GM20000 (cell line): ENCODE measurements around the gene SMTNL2.

ENCODE experiments used
- DNase-seq: peaks from one replicate; pipeline ENCODE4 v3.0.0; 2012; ENCODE audit warnings: low spot score
- TF ChIP-seq, protein P1 (sequence below): IDR thresholded peaks from 2 replicates; pipeline ENCODE4 v1.5.1; 2012; ENCODE audit warnings: mild to moderate bottlenecking, control low read depth; ENCODE audit errors: extremely low read depth, missing control alignments

The SMTNL2 gene

DNA sequence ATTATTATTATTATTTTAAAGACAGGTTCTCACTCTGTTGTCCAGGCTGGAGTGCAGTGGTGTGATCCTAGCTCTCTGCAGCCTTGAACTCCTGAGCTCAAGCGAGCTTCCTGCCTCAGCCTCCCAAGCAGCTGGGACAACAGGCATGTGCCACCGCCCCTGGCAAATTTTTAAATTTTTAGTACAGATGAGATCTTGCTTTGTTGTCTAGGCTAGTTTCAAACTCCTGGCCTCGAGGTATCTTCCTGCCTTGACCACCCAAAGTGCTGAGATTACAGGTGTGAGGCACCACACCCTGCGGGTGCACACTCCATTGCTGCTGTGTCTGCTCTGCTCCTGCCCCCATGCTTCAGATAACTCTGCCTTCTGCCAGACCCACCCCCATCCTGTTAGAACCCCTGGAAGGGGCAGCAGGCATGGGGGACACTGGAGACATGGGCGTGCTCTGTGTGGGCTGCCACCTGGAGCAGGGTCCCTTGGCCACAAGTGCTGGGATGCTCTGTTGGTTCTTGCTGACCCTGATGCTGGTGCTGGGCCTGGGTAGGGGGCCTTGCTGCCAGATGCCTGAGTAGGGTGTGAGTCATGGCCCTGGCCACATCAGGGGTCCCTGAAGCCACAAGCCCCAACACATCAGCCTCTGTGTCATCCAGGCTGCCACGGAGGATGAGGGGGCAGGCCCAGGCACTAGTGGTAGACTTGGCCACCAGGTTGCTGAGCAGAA, 26.5 kb upstream of the SMTNL2 start:
- TF ChIP-seq, protein P1, sequence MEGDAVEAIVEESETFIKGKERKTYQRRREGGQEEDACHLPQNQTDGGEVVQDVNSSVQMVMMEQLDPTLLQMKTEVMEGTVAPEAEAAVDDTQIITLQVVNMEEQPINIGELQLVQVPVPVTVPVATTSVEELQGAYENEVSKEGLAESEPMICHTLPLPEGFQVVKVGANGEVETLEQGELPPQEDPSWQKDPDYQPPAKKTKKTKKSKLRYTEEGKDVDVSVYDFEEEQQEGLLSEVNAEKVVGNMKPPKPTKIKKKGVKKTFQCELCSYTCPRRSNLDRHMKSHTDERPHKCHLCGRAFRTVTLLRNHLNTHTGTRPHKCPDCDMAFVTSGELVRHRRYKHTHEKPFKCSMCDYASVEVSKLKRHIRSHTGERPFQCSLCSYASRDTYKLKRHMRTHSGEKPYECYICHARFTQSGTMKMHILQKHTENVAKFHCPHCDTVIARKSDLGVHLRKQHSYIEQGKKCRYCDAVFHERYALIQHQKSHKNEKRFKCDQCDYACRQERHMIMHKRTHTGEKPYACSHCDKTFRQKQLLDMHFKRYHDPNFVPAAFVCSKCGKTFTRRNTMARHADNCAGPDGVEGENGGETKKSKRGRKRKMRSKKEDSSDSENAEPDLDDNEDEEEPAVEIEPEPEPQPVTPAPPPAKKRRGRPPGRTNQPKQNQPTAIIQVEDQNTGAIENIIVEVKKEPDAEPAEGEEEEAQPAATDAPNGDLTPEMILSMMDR = no peak
- no peak for DNase-seq

DNA sequence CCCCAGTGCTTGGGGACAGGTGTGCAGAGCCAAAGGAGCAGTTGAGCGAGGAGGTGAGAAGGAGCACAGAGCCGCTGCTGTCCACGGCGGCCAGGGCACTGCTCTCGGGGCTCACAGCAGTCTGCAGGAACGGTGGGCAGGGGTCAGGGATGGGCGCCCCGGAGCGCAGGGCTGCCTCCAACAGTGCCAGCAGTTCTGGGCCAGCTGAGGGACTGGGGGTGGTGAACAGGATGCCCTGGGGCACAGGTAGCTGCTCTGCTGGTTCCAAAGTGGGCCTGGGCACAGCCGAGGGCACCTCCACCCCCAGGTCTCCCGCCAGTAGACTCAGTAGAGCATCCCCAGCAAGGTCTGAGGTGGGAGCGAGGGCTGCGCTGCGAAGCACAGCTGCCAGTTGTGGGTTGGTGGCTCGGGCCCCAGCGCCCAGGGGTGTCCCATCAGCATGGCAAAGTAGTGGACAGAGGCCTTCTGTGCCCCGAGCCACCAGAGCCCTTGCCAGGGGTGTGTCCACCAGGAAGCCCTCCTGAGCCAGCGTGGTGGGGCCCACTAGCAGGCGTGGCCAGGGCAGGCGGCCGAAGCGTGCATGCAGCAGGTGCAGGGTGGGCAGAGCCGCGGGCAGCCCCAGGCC, 25.9 kb upstream of the SMTNL2 start:
- DNase-seq = no peak
- TF ChIP-seq, protein P1 = no peak

DNA sequence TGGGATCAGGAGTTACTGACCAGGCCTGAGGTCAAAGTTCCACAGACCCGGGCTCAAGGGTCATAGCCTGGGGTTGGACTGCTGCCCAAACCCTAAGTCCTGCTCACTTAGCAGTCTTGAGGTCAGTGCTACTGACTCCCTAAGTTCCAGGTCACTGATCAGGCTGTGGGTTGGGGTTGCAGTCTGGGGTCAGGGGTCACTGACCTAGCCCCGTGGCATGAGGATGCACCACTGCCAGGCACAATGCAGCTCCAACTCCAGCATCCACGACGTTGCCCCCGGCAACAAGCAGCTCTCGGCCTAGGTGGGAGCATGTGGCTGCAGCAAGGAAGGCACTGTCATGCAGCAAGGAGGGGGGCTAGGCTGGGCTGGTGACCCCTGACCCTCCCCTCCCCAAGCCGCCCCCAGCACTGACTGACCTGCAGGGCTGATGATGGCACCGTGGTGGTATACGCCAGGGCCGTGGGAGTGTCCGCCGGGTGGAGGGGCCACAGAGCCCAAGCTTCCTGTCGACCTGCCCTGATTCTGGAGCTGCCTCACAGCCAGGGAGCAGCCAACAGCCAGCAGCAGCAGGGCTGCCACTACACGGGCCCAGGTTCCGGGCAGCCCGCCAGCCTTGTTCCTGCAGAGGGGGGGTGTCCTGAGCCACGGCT, 25.1 kb upstream of the SMTNL2 start:
- TF ChIP-seq, protein P1 = no peak
- no peak for DNase-seq

DNA sequence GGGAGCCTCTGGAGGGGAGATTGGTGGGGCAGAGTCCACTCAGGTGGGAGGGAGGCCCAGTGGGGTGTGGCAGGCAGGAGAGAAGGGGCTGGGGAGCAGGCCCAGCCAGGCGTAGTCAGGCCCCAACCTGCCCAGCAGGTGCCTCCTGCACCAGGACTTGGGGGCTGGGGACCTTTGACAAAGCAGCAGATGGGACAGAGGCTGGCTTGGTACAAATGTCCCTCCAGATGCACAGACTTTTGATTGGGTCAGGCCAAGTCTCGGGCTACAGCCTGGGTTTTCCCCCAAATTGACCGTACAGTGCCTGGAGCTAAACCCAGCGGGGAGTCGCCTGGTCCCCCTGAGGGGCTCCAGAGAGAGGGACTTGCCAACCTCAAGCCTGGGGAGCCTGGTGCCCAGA, 24.4 kb upstream of the SMTNL2 start:
- DNase-seq = no peak
- TF ChIP-seq, protein P1 = no peak

DNA sequence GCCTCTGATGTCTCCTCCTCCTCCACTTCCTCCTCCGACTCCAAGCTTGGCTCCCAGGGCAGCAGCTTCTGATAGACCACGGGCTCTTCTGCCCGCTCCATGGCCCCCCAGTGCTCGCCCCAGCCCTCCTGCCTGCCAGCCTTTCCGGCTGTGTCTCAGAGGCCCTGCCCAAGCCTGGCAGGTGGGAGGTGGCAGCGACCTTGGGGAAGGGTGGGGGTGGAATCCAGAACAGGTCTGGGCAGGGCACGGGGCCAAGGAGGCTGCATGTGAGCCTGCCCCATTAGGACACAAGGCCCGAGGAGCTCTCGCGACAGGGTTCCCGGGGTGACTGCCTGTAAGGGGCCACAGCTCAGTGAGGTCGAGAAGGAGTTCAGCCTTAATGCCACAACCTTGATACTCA, 23.9 kb upstream of the SMTNL2 start, which contains the start of gene GGT6:
Gene GGT6 (minus strand): TSS at position 157 of the 400 bp plus-strand sequence. CDS start 56 bp downstream, at position 101.
- DNase-seq = no peak
- TF ChIP-seq, protein P1 = no peak

DNA sequence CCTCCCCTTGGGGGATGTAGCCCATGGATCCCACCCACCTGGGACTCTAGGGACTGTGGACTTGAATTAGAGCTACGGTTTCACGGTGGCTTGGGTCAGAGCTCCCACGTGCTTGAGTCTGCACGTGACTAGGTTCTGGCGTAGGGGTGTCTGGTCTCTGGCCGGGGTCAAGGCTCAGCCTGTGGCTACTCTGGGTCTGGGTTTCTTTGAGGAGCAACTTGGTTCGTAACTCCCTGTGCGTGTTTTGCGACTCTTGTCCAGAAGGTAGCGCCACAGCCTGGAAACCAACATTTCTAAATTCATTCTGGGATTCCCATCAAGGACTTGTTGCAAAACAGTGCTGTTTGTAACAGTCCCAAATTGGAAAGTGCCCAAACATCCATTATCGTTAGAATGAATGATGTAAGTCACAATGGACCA, 23.5 kb upstream of the SMTNL2 start:
- no peak for DNase-seq
- TF ChIP-seq, protein P1 = no peak
